Panc1 (cell line): ENCODE data around the gene ARL11. TPM values are rescaled to one million over a fixed set of nuclear protein-coding genes. Genes with fewer than 3 reads are reported as not detected.

ENCODE experiments used
- ATAC-seq: fragments of 200-7000 bp; cut with Tn5 transposase; 2 replicates; pipeline ENCODE4 v1.9.1; 2020; ENCODE audit warnings: mild to moderate bottlenecking, moderate library complexity
- BruUV-seq: library from RNA; stranded (reverse); fragments of 400-500 nt; replicated peaks from 2 replicates; lab custom pipeline; 2021; lab: Mats Ljungman, UMichigan
- CTCF ChIA-PET: fragments of 300-600 bp; sonication (Branson Sonifier 250); formaldehyde crosslinking; loops from one replicate; lab custom pipeline; 2022; ENCODE audit warnings: antibody characterized with exemption; lab: Charles Lee
- POLR2A ChIA-PET: fragments of 300-600 bp; sonication (Branson Sonifier 250); formaldehyde crosslinking; loops from one replicate; lab custom pipeline; 2022; ENCODE audit warnings: antibody characterized with exemption; lab: Charles Lee
- DNase-seq: peaks from one replicate; pipeline ENCODE4 v3.0.0-alpha.2; 2010; ENCODE audit warnings: low read depth, low spot score
- H3K27ac ChIP-seq: 2 replicates; pipeline ENCODE4 v1.5.1; 2011; ENCODE audit warnings: mild to moderate bottlenecking, low read length, inconsistent platforms
- H3K27me3 ChIP-seq: fragments of 200-500 bp; sonication (Bioruptor generic); 2 replicates; pipeline ENCODE4 v1.6.0; 2014; ENCODE audit warnings: low read length, inconsistent platforms; ENCODE audit not compliant: control insufficient read depth, insufficient read depth
- H3K36me3 ChIP-seq: fragments of 200-500 bp; sonication (Bioruptor generic); 2 replicates; pipeline ENCODE4 v1.5.1; 2014; ENCODE audit warnings: inconsistent platforms, mild to moderate bottlenecking, low read length, moderate library complexity; ENCODE audit not compliant: control insufficient read depth, insufficient read depth
- H3K4me1 ChIP-seq: 2 replicates; pipeline ENCODE4 v1.5.1; 2011; ENCODE audit warnings: inconsistent platforms, mild to moderate bottlenecking, low read length, moderate library complexity; ENCODE audit not compliant: control insufficient read depth, insufficient read depth
- H3K4me3 ChIP-seq, 2 experiments: 2 replicates each; pipeline ENCODE4 v1.5.1; 2011 to 2012; ENCODE audit warnings: low read depth in 2 of 2, low read length in 2 of 2, mild to moderate bottlenecking in 2 of 2, inconsistent platforms in 1 of 2, moderate library complexity in 1 of 2
- H3K9me3 ChIP-seq: fragments of 200-500 bp; sonication (Bioruptor generic); 2 replicates; pipeline ENCODE4 v1.5.1; 2014; ENCODE audit warnings: low read depth, mild to moderate bottlenecking, inconsistent platforms, low read length, moderate library complexity; ENCODE audit not compliant: control insufficient read depth, insufficient read depth
- POLR2AphosphoS5 ChIP-seq: IDR thresholded peaks from 2 replicates; pipeline ENCODE4 v1.6.1; 2012; ENCODE audit warnings: mild to moderate bottlenecking, low read depth, low read length, moderate library complexity
- SIN3A ChIP-seq: IDR thresholded peaks from 2 replicates; pipeline ENCODE4 v1.6.1; 2012; ENCODE audit warnings: low read depth, mild to moderate bottlenecking, low read length, moderate library complexity, borderline replicate concordance; ENCODE audit not compliant: insufficient read depth
- TCF7L2 ChIP-seq: IDR thresholded peaks from 2 replicates; pipeline ENCODE4 v1.6.1; 2011; ENCODE audit warnings: mild to moderate bottlenecking, low read depth, low read length, inconsistent platforms
- in situ Hi-C: cut with HindIII; loops from 2 replicates; pipeline ENCODE4 v1.10.0; 2016; ENCODE audit warnings: low sequenced_read_pairs, low pct_unique_long_range_greater_than_20kb
- intact Hi-C: fragments of 100-400 bp; cut with micrococcal nuclease; formaldehyde crosslinking; loops from one replicate; pipeline ENCODE4 v1.10.0; 2022; ENCODE audit not compliant: unreplicated experiment
- total RNA-seq: library from RNA; stranded (reverse); gene quantifications from one replicate; pipeline ENCODE4 v1.2.1, GENCODE V29; 2021; ENCODE audit not compliant: unreplicated experiment
- TF ChIP-seq, protein P1 (sequence below): fragments of 450-650 bp; IDR thresholded peaks from 2 replicates; pipeline ENCODE4 v1.5.1; 2017; ENCODE audit warnings: mild to moderate bottlenecking
- TF ChIP-seq, protein P2 (sequence below), 2 experiments: IDR thresholded peaks; 2 replicates each; pipeline ENCODE4 v1.6.1; 2011 to 2012; ENCODE audit warnings: low read depth in 2 of 2, control low read depth in 1 of 2, low read length in 1 of 2, mild to moderate bottlenecking in 1 of 2, moderate library complexity in 1 of 2; ENCODE audit not compliant: insufficient read depth in 1 of 2

Gene ARL11
- total RNA-seq, 1 experiment from 2014 or later = not detected

DNA sequence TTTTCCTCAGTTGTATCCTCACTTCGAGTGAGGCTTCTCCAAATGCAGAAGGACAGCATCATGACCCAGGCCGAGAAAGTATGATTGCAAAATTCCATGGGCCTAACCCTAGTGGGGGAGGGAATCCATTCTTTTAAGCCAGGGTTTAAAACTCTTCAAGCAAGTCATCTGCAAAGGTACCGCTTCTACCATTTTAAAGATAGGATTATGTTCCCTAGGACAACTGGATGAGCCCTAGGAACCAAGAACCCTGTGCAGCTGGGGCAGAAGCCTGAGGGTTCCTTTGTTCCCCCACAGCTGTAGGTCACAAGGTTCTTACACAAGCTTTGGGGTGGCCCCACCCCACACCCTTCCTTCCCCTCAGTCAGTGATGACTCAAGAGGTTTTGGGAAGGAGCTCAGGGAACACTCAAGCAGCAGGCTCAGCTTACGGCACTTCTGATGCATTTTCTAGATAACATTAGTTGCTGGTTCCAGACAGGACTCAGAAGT, 13.5 kb downstream of the ARL11 start:
- no peak for ATAC-seq
- Histone ChIP-seq H3K36me3 (no peaks in the 10 kb centered on the region), H3K27ac (no peak overlapping the region), H3K4me1 (no peaks in the 10 kb centered on the region), H3K27me3 (no peaks in the 10 kb centered on the region), H3K4me3 (no peak overlapping the region), H3K9me3 (no peaks in the 10 kb centered on the region)
- BruUV-seq = no TSS peak
- in situ Hi-C loops = no loop called here
- intact Hi-C loops = no loop called here
- no peak for TF ChIP-seq POLR2AphosphoS5
- no peak for TF ChIP-seq TCF7L2
- TF ChIP-seq, protein P1, sequence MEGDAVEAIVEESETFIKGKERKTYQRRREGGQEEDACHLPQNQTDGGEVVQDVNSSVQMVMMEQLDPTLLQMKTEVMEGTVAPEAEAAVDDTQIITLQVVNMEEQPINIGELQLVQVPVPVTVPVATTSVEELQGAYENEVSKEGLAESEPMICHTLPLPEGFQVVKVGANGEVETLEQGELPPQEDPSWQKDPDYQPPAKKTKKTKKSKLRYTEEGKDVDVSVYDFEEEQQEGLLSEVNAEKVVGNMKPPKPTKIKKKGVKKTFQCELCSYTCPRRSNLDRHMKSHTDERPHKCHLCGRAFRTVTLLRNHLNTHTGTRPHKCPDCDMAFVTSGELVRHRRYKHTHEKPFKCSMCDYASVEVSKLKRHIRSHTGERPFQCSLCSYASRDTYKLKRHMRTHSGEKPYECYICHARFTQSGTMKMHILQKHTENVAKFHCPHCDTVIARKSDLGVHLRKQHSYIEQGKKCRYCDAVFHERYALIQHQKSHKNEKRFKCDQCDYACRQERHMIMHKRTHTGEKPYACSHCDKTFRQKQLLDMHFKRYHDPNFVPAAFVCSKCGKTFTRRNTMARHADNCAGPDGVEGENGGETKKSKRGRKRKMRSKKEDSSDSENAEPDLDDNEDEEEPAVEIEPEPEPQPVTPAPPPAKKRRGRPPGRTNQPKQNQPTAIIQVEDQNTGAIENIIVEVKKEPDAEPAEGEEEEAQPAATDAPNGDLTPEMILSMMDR = no peak
- no peak for TF ChIP-seq SIN3A
- TF ChIP-seq, protein P2, sequence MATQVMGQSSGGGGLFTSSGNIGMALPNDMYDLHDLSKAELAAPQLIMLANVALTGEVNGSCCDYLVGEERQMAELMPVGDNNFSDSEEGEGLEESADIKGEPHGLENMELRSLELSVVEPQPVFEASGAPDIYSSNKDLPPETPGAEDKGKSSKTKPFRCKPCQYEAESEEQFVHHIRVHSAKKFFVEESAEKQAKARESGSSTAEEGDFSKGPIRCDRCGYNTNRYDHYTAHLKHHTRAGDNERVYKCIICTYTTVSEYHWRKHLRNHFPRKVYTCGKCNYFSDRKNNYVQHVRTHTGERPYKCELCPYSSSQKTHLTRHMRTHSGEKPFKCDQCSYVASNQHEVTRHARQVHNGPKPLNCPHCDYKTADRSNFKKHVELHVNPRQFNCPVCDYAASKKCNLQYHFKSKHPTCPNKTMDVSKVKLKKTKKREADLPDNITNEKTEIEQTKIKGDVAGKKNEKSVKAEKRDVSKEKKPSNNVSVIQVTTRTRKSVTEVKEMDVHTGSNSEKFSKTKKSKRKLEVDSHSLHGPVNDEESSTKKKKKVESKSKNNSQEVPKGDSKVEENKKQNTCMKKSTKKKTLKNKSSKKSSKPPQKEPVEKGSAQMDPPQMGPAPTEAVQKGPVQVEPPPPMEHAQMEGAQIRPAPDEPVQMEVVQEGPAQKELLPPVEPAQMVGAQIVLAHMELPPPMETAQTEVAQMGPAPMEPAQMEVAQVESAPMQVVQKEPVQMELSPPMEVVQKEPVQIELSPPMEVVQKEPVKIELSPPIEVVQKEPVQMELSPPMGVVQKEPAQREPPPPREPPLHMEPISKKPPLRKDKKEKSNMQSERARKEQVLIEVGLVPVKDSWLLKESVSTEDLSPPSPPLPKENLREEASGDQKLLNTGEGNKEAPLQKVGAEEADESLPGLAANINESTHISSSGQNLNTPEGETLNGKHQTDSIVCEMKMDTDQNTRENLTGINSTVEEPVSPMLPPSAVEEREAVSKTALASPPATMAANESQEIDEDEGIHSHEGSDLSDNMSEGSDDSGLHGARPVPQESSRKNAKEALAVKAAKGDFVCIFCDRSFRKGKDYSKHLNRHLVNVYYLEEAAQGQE (IDR thresholded peaks at IDR 0.05; ENCODE audit: insufficient read depth in 1 of 2, low read depth in 2 of 2, low read length in 1 of 2) = no peak
- DNase-seq = no peak
- ChIA-PET CTCF (no interaction called here), POLR2A (interaction anchor here (0.6 kb wide), 1 partner anchor 215 kb away, joined by 4 read pairs; no protein-coding TSS in a partner anchor)

- intact Hi-C loops (no loop called here), in situ Hi-C loops (no loop called here)
- Histone ChIP-seq H3K27me3 (no peaks in the 10 kb centered on the region), H3K4me1 (no peaks in the 10 kb centered on the region), H3K9me3 (no peaks in the 10 kb centered on the region), H3K4me3 (no peak overlapping the region), H3K27ac (no peak overlapping the region), H3K36me3 (no peaks in the 10 kb centered on the region)
- POLR2A ChIA-PET = no interaction called here
- TF ChIP-seq TCF7L2 (no peak), SIN3A (no peak), POLR2AphosphoS5 (no peak)
- TF ChIP-seq, protein P2 (IDR thresholded peaks at IDR 0.05; ENCODE audit: insufficient read depth in 1 of 2, low read depth in 2 of 2, low read length in 1 of 2) = no peak
- TF ChIP-seq, protein P1 = no peak
- no TSS peak for BruUV-seq
- ATAC-seq = no peak
- no peak for DNase-seq
- CTCF ChIA-PET = no interaction called here
Observed at GRCh38 chr13:49643035-49643646, 14.8 kb downstream of the ARL11 start.
